ENCODE results near the gene GABBR1.

Gene GABBR1

DNA sequence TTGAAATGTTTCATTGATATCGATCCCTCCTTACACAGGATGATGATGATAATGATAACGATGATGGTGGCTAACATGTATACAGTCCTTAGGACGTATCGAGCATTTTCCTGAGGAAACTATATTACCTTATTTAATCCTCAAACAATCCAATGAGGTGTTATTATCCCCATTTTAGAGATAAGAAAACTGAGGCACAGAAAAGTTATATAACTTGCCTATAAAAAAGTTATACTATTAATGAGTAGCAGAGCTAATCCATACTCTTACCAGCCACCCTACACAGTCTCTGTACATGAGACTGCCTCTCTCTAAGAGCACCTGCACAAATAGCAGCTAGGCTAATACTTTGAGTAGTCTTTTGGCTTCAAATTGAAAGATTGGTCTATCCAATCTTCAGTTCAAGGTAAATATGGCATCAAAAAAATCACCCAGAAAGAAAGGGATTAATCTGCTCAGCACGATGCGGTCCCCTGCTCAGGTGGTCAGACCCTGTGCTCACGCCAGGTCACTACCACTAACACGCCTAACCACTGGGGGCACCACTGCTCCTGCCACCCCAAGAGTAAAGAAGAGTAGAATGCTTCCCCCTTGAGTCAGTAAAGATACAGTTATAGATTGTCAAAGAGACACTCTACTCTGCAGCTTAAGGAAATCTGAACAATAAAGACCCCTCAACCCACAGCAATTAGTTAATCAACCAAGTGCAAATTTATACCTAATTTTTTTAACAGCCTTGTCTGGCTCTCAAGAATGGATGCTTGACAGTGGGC is 15.0 kb downstream of the GABBR1 start:
- DNase-seq = no peak

DNA sequence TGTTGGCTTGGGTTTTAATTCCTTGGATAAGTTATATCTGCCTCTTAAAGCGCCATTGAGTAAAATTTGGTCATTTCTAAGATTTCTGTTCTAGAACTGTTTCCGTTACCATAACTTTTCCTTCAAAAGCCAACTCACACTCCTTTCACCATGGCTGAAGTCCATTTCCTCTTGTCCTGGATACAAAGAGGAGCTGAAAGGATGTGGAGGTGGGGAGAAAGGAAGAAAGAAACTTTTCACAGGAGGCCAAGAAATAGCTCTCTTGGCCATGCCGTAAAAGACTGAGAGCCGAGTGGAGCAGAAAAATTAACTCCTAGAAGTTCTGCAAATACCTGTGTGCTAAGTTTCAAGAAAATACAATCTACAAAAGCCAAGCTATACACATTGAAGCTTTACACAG is 21.6 kb downstream of the GABBR1 start:
- DNase-seq = no peak

DNA sequence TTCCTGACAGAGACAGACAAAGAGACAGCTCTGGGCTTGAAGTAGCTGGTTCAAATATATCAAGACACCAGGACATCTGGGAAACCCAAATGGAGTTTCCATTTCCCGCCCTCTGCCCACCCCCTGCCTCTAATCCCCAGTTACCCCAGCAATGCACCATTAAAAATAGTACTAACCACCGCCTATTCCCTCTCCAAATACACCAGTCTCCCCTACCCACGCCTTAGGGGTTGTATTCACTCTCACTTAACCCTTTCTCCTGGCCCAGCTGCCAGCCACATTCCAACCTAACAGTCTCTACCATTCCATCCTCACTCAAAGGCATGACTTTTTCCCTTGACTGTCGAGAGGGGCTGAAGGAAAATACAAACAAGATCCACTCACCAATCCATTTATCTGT is 22.4 kb downstream of the GABBR1 start:
- no peak for DNase-seq

DNA sequence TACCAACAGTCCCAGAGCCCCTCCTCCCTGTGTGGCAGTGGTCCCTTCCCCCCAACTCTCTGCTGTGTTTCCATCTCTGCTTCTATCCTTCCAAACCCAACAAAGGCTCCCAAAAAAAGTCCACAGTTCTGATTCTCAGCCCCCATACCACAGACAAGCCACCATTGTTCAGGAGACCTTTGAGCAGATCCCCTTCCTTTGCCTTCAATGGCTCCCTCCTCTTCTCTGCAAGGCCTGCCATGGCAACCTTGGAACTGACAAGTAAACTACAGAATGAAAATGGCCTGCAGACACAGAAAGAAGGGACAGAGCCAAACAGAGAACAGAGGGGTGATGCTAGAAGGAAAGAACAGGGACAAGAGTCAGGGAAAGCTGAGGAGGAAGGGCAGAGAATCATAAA is 24.9 kb downstream of the GABBR1 start:
- no peak for DNase-seq

DNA sequence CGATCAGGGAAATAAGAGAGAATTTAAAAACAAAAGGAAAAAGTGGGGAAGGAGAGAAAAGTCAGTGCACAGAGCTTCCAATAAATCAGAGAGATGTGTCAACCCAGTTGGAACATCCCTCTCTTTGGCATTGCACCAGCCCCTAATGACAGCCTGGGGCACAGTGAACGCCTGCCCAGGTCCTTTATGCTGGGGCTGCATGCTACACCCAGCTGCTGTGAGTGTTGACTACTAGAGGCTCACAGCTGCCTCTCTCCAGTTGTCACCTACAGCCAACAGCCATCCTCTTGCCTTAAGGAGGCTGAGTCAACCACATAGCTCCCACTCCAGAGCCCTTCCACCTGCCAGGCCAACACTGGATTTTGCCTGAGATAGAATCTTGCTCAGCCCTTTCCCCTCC is 29.1 kb downstream of the GABBR1 start:
- no peak for DNase-seq

DNA sequence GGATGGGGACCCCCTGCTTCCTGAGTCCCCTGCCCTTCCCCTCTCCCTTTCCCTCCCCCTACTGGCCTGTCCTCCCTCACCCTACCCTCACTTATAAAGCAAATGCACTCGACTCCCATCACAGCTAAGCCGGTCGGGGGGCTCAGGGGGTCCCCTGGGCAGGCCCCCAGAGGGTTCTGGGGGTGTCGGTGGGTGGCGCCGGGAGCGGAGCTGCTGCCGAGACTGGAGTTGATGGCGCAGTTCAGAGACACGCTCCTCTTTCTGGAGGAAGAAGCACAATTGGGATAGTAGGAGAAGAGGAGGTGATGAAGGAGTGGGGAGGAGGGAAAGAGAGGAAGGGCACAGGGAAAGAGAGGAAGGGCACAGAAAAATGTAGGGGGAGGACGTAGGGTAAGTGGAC is 29.5 kb downstream of the GABBR1 start:
- no peak for DNase-seq

DNA sequence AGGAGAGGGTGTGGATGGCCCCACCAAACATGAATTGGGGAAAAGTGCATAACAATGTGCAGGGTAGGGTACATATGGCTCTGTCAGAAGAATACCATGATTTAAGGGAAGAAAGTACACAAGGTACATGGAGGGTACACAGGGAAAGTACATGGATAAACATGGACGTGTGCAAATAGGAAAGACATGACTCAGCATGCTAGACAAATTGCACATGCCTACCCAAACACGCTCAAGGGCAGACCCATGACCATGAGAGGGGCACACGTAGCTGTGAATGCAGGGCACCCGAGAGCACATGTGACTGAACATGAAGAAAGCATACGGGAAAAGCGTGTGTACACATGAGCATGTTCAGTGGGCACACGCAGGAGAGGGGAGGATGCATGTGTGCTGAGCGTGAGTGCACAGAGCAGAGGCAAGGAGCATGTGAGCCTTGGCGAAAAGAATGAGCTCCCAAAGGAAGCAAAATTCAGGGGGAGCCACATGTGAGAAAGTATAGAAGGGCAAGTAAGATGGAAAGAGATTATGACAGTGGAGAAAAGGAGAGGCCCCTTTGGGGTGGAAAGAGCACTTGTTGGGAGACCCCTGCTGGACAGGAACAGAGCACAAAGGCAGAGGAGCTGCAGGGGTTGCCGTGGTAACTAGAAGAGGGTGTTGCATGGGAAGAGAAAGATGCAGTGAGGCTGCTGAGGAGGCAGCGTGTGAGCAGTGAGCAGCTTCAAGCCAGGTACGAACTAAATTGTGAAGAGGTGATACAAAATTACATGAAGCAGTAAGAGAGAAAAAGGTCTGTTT is 30.2 kb downstream of the GABBR1 start:
- DNase-seq = no peak

DNA sequence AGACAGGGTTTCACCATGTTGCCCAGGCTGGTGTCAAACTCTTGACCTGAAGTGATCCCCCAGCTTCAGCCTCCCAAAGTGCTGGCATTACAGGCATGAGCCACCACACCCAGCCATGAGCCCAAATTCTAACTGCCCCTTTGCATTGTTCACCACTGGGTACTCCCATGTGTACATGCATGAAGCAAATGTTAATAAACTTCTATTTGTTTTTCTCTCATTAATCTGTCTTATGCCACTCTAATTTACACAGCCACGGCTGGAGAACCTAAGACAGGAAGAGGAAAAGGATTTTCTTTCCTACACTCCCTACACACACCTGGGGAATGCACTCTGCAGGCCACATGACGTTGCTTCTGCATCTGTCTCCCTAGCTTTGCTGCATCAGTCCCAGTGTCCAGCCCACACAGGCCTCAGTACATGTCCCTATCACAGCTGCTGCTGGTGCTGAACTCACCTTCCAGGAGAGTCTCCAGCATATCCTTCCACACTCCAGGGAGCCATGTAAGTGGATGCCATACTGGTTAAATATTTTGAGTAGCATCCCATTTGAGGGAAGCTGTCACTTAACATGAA is 34.7 kb downstream of the GABBR1 start:
- DNase-seq = no peak

DNA sequence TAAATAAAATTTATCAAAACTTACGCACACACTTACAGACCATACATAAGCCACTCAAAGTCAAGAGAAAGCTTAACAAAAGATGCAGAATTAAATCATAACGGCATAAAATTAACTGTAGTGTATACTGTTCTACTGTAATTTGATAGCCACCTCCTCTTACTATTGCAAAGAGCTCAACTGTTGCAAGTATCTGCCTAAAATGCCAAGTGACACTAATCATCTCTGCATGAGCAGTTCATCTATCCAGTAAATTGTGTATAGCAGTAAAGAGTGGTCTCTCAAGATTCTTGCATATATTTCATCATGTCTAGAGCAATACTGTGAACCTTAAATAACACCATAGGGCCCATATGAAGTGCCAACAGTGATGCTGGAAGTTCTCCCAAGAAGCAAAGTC is 35.8 kb downstream of the GABBR1 start:
- no peak for DNase-seq

DNA sequence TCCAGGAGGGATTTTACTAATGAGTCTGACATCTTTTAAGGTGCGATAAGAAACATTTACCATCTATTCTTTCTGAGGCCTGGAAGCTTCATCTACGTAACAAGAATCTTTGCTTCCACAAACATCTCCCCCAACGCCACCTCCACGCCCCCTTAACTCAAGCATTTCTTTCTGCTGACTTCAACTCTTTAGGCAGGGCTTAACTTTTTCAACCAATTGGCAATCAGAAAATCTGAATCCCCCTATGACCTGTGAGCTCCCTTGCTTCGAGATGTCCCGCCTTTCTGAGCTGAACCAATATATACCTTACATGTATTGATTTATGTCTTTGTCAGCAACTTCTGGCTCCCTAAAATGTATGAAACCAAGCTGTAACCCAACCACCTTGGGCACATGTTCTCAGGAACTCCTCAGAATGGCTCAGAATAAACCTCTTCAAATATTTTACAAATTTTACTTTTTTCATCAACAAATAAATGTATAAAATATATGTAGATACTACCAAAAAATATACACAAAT is 36.5 kb downstream of the GABBR1 start:
- DNase-seq = no peak

DNA sequence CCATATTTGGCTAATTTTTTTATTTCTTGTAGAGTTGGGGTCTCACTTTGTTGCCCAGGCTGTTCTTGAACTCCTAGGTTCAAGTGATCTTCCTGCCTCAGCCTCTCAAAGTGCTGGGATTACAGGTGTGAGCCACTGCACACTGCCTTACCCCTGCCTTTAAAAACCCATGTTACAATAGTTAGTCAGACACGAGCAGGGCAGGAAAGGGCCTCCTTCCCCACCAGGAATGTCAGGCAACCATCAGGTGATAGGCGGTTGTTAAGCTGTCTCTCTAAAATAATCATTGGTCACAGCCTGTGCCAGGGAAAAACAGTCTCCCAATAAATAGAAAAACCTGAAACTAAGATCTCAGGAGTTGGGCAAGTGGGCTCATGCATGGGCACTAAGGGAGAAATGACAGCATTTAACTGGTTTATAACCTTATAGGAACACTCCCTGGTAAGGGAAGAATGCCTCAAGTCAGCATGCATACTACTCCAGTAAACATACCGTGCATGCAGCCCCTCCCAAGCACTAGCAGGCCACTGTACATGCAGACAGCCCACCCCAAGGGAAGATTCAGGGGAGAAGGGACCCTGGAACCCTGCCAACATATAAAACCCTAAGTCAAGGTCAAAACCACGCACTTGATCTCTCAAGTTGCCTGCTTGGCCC is 39.7 kb downstream of the GABBR1 start:
- no peak for DNase-seq

DNA sequence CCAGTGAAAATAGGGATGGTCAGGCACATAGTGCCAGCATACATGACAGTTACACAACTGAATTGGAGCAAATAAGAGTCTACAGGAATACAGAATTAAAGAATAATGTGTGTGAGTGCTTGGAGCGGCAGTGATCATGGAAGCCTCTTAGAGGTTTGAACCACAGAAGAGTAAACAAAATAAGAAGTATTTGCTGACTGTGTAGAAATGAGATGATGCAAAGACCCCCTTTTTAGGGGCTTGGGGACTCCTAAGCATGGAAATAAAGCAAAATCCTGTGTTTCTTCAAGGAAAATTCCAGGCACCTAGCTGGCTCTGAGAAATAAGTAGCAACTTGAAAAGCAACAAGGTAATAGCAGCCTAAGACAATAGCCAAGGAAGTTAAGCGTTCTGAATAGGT is 41.3 kb downstream of the GABBR1 start:
- no peak for DNase-seq

DNA sequence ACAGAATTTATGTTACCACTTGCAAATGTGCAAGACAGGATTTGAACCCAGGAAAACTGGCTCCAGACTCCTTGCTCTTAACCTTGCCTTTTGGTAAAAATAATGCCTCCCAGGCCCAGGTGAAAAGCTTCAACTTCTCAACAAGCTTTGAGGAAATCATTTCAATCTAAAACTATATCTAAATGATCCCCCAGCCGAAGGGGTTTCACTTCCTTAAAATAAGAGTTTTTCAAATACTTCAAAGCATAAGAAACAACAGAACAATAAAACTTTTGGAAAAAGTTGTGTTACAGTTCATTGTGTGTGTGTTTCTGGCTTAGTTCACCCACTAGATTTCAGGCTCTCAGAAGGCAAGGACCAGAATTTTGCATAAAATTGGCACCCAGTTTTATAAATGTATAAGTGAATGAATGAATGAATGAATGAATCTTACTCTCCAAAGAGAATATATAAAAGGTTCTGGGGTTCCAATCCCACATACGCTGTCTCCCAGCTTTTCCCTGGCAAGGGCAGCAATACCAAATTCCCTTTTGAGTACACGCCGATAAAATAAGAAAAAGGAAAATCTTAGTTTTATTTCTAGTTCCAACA is 42.7 kb downstream of the GABBR1 start:
- no peak for DNase-seq

DNA sequence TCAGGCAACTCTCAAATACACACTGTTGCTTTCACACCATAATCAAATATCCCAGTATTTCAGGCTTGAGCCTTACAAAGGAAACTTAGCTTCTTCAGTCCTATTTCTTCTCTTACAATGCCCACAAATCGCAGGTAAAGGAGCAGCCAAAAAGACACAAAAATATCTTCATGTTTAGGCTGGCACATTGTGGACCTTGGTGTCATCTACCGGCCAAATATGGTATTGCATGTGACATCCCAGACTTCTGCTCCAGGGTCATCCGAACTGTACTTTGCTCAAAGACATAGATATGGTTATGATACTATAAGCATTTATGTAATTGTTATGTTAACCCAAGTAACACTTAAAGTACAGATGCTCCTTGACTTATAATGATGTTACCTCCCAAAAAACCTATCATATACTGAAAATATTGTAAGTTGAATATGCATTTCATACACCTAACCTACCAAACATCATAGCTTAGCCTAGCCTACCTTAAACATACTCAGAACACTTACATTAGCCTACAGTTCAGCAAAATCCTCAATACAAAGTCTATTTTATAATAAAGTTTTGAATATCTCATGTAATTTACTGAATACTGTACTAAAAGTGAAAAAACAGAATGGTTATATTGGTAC is 43.4 kb downstream of the GABBR1 start:
- DNase-seq = peak; percentile 32

DNA sequence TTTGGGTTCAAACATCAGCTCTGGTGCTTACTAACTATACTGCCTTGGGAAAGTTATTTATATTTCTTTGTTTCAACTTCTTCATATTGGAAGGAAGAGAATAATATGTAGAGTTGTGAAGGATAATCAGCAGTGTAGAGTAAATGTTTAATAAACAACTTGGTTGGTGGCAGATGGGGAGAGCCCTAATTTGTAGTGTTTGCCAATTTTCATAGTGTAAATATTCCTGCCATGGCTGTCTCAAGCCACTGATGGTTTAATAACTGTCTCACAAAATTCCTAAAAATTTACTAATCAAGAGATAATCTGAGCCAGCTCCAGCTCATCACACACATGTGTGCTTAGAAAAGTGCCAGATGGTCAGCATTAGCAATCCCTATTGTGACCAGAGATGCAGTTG is 48.2 kb downstream of the GABBR1 start, which contains the start of gene OR2H2:
Gene OR2H2, plus strand, starts transcription at position 301 of the 400 bp plus-strand sequence. CDS start 2,824 bp downstream, outside the sequence.
- no peak for DNase-seq

DNA sequence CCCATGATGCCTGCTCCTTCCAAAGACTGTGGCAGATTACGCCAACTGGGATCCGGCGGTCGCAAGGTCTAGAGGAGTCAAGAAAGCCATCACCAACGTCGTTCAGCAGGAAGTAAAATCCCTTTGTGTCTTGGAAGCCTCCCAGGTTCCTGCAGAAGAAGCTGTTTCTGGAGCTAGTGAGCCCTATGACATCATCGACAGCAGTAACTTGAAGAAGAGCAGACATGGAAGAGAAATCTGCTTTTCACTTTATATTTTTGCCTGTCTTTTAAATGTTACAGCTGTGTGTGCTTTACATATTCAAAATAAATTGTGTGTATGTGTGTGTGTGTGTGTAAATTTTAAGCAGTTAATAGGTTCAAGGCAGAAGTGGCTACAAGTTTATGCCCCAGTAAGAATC is 55.4 kb downstream of the GABBR1 start:
- no peak for DNase-seq

DNA sequence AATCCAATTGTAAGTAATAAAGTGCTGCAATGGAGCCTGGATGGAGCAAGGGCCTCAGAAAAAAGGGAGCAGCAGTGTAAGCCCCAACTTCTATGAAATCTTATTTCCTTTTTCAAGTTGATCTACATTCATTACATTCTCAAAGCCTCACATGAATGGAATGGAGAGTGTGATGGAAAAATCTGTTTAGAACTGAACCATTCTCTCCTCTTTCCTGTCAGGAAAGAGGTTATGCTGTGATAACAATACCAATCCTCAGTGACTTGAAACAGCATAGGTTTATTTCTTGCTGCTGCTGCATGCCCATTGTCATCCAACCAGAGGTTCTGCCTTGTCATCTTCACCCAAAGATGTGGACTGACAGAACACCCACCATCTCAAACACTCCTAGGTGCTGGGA is 56.9 kb downstream of the GABBR1 start:
- DNase-seq = no peak

DNA sequence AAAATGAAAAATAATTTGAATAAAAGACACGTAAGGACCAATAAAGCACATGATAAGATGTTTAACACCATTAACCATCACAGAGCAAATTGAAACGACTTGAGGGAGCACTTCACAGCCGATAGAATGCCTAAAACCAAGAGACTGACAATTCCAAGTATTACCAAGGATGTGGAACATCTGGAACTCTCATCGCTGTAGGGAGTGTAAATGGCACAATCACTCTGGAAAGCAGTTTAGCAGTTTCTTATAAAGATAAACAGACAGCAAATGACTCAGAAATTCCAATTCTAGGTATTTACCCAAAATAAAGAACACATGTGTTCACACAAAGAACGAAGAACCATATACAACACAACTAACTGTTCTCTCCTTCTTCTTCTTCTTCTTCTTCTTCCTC is 65.0 kb downstream of the GABBR1 start:
- DNase-seq = no peak

DNA sequence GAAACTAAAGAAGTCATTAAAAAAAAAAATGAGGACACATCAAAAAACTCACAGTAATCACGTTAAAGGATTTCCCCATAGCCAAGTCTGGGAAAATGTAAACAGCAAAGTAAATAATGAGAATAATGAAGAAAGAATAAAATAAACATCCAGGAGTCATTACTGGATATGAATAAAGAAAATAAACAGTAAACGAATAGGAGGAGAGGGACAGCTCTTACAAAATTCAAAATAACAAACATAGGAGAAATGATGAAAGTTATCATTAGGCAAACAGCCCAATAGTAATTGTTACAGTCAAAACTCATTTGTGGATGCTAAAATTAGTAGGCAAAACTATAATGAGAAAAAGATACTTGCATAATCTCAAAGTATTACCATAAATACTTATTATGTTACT is 65.4 kb downstream of the GABBR1 start:
- DNase-seq = no peak

DNA sequence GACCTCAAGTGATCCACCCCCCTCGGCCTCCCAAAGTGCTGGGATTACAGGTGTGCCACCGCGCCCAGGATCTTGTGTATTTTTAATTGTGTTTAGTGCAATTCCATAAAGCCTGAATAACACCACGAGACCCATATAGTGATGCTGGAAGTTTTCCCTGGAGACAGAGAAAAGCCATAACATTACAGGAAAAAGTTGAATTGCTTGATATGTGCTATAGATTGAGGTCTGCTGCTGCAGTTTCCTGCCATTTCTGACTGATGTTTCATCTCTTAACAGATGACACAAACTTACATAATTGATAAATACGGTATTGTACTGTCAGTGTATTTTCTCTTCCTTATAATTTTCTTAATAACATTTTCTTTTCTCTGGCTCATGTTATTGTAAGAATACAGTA is 66.1 kb downstream of the GABBR1 start:
- no peak for DNase-seq

DNA sequence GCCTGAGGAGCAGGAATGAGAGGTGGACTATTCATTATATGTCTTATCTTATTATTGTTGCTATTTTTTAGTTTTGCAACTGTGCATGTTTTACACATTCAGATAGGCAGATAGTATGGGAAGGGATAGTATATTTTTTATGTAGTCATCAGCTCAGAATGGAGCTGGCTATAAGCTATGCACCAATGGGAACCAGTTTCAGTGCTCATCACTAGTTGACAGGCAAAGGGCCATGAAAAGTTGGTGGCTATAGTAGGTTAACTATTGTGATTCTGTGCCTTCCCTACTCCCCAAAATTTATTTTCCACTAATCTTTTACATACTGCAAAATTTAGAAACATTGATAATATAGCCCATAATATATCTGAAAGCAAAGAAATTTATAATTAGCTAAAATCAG is 68.1 kb downstream of the GABBR1 start:
- no peak for DNase-seq

DNA sequence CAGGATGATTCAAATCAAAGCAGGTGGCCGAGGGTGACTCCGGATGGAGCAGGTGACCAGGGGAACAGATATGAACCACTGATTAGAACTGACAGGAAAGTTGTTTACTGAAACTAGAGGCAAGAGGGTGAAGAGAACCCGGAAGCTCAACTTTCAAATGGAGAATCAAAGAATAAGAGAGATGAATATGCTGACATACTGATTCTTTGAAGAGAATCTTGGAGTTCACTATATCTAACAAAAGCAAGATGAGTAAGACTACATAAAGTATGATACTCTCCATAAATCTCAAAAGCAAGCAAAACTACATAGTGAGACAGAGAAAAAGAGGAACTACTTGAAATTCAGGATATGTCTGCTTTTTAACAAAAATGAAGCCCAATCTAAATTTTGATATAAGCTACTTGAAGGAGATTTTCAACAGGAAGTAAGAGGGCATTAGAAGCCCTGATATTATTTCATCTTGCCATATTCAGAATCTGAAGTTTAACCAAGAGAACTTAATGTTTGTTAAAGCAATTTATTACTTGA is 69.5 kb downstream of the GABBR1 start:
- DNase-seq = no peak
